SK-N-SH treated with all-trans-retinoic acid at 6 μM for 48 hours (cell line): ENCODE measurements around the gene KLC1.

Experiments used
- ATAC-seq: fragments of 200-7000 bp; cut with Tn5 transposase; 3 replicates; pipeline ENCODE4 v1.9.1; 2020; ENCODE audit warnings: mild to moderate bottlenecking, moderate library complexity
- BACH2 ChIP-seq: fragments of 250-450 bp; sonication (Bioruptor Pico); IDR thresholded peaks from 2 replicates; pipeline ENCODE4 v1.9.0; 2021; ENCODE audit warnings: mild to moderate bottlenecking, borderline replicate concordance
- CREB5 ChIP-seq: fragments of 250-450 bp; sonication (Bioruptor Pico); IDR thresholded peaks from 2 replicates; pipeline ENCODE4 v1.5.1; 2020; ENCODE audit warnings: low read depth, mild to moderate bottlenecking, moderate library complexity
- CSDC2 ChIP-seq: fragments of 250-450 bp; sonication (Bioruptor Pico); IDR thresholded peaks from 2 replicates; pipeline ENCODE4 v1.5.0; 2020; ENCODE audit warnings: mild to moderate bottlenecking, moderate library complexity
- CSRNP3 ChIP-seq: fragments of 250-450 bp; sonication (Bioruptor Pico); IDR thresholded peaks from 2 replicates; pipeline ENCODE4 v1.5.1; 2021; ENCODE audit warnings: mild to moderate bottlenecking, moderate library complexity
- ISL1 ChIP-seq: fragments of 250-450 bp; sonication (Bioruptor Pico); IDR thresholded peaks from 2 replicates; pipeline ENCODE4 v2.1.2; 2022; ENCODE audit warnings: mild to moderate bottlenecking, moderate library complexity
- PPARA ChIP-seq: fragments of 250-450 bp; sonication (Bioruptor Pico); IDR thresholded peaks from 2 replicates; pipeline ENCODE4 v1.5.0; 2020; ENCODE audit warnings: mild to moderate bottlenecking, borderline replicate concordance
- RARB ChIP-seq: fragments of 250-450 bp; sonication (Bioruptor Pico); IDR thresholded peaks from 2 replicates; pipeline ENCODE4 v1.8.0; 2021; ENCODE audit warnings: mild to moderate bottlenecking, moderate library complexity
- SNAI2 ChIP-seq: fragments of 250-450 bp; sonication (Bioruptor Pico); IDR thresholded peaks from 2 replicates; pipeline ENCODE4 v1.5.0; 2020; ENCODE audit warnings: mild to moderate bottlenecking, moderate library complexity
- TCF4 ChIP-seq: fragments of 250-450 bp; sonication (Bioruptor Pico); IDR thresholded peaks from 2 replicates; pipeline ENCODE4 v1.8.0; 2021; ENCODE audit warnings: mild to moderate bottlenecking, moderate library complexity, borderline replicate concordance
- TOX ChIP-seq: fragments of 250-450 bp; sonication (Bioruptor Pico); IDR thresholded peaks from 2 replicates; pipeline ENCODE4 v1.8.0; 2021; ENCODE audit warnings: mild to moderate bottlenecking, moderate library complexity, borderline replicate concordance
- TSHZ2 ChIP-seq: fragments of 250-450 bp; sonication (Bioruptor Pico); IDR thresholded peaks from 2 replicates; pipeline ENCODE4 v1.5.0; 2020; ENCODE audit warnings: mild to moderate bottlenecking, moderate library complexity
- ZFP3 ChIP-seq: fragments of 250-450 bp; sonication (Bioruptor Pico); IDR thresholded peaks from 2 replicates; pipeline ENCODE4 v1.5.0; 2020; ENCODE audit warnings: mild to moderate bottlenecking, moderate library complexity
- ZFP30 ChIP-seq: fragments of 450-650 bp; formaldehyde crosslinking; IDR thresholded peaks from 2 replicates; pipeline ENCODE4 v1.5.0; 2022; ENCODE audit warnings: mild to moderate bottlenecking, moderate library complexity
- ZNF565 ChIP-seq: fragments of 450-650 bp; formaldehyde crosslinking; conservative IDR thresholded peaks from 2 replicates; pipeline ENCODE4 v1.5.0; 2020; ENCODE audit warnings: low read depth, mild to moderate bottlenecking, moderate library complexity
- ZNF70 ChIP-seq: fragments of 450-650 bp; formaldehyde crosslinking; IDR thresholded peaks from 2 replicates; pipeline ENCODE4 v1.5.0; 2020; ENCODE audit warnings: mild to moderate bottlenecking, moderate library complexity
- ZNF8 ChIP-seq: fragments of 450-650 bp; formaldehyde crosslinking; IDR thresholded peaks from 2 replicates; pipeline ENCODE4 v1.5.0; 2020; ENCODE audit warnings: mild to moderate bottlenecking, moderate library complexity

Gene KLC1

GRCh38 chr14:103732868-103733620 lies 104.0 kb downstream of the KLC1 start (continued):
- TF ChIP-seq ISL1 (CRISPR knock-in tag) (no peak), ZNF70 (CRISPR knock-in tag) (no peak), CREB5 (CRISPR knock-in tag) (no peak), ZNF565 (CRISPR knock-in tag) (no peak)

- ATAC-seq, result no peak
- TF ChIP-seq TOX (no peak), CSDC2 (no peak), CSRNP3 (CRISPR knock-in tag) (no peak), ZNF8 (CRISPR knock-in tag) (no peak), PPARA (CRISPR knock-in tag) (no peak), RARB (CRISPR knock-in tag) (no peak)
- TF ChIP-seq, all 23 proteins: peak for 0
Measured at GRCh38 chr14:103733651-103734050, 104.6 kb downstream of the KLC1 start.

- no peak for TF ChIP-seq TCF4 (CRISPR knock-in tag)
- no peak for TF ChIP-seq CREB5 (CRISPR knock-in tag)
- no peak for TF ChIP-seq TOX
- no peak for TF ChIP-seq PPARA (CRISPR knock-in tag)
- no peak for TF ChIP-seq CSDC2
- TF ChIP-seq TSHZ2 (CRISPR knock-in tag), result no peak
- no peak for TF ChIP-seq ZNF70 (CRISPR knock-in tag)
Measured at GRCh38 chr14:103734081-103734888, 105.3 kb downstream of the KLC1 start.

GRCh38 chr14:103735022-103735421 lies 106.0 kb downstream of the KLC1 start:
- no peak for ATAC-seq
- TF ChIP-seq PPARA (CRISPR knock-in tag) (no peak), CREB5 (CRISPR knock-in tag) (no peak), ZFP3 (CRISPR knock-in tag) (no peak), BACH2 (CRISPR knock-in tag) (no peak), RARB (CRISPR knock-in tag) (no peak), ZNF8 (CRISPR knock-in tag) (no peak), SNAI2 (CRISPR knock-in tag) (no peak), ZFP30 (CRISPR knock-in tag) (no peak)

More at GRCh38 chr14:103734081-103734888, 105.3 kb downstream of the KLC1 start:
- ATAC-seq, result no peak
